A673 (cell line): Measurements from ENCODE around the gene CMIP.

ENCODE experiments used
- EZH2 ChIP-seq: fragments of 200-600 bp; sonication (generic); IDR thresholded peaks from 2 replicates; pipeline ENCODE4 v1.6.1; 2017; ENCODE audit warnings: borderline replicate concordance, low read depth, mild to moderate bottlenecking, mixed read lengths, antibody characterized with exemption, low read length; ENCODE audit not compliant: poor library complexity, severe bottlenecking
- TF ChIP-seq, protein P1 (sequence below): fragments of 300-800, 200-600 bp; sonication (generic); conservative IDR thresholded peaks from 2 replicates; pipeline ENCODE4 v1.5.1; 2017; ENCODE audit warnings: low read depth, mild to moderate bottlenecking, antibody characterized with exemption, low read length, moderate library complexity, mixed read lengths

DNA sequence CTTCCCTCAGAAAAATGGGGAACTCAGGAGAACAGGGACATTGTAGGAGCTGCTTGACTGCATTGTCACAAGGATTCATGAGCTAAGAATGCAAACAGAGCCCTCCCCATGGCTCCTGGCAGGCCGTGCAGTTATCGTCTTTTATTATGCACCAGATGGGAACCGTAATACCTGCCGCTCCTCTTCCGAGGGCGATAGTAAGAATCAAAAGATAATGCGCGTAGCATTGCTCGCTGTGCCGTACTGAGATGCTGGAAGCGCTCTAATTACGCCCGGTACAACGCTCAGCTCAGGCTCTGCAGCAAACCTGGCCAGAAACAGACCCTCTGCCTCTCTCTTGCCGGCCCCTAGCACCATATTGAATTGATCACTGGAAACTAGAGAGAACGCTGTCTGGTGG lies 247.4 kb downstream of the CMIP start:
- TF ChIP-seq, protein P1, sequence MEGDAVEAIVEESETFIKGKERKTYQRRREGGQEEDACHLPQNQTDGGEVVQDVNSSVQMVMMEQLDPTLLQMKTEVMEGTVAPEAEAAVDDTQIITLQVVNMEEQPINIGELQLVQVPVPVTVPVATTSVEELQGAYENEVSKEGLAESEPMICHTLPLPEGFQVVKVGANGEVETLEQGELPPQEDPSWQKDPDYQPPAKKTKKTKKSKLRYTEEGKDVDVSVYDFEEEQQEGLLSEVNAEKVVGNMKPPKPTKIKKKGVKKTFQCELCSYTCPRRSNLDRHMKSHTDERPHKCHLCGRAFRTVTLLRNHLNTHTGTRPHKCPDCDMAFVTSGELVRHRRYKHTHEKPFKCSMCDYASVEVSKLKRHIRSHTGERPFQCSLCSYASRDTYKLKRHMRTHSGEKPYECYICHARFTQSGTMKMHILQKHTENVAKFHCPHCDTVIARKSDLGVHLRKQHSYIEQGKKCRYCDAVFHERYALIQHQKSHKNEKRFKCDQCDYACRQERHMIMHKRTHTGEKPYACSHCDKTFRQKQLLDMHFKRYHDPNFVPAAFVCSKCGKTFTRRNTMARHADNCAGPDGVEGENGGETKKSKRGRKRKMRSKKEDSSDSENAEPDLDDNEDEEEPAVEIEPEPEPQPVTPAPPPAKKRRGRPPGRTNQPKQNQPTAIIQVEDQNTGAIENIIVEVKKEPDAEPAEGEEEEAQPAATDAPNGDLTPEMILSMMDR = no peak
- no peak for TF ChIP-seq EZH2
